ENCODE data around the gene TCF7L2. TPM values are rescaled to one million over a fixed set of nuclear protein-coding genes. Genes with fewer than 3 reads are reported as not detected.

TCF7L2 gene
- total and polyA plus RNA-seq, 9 of the 15 experiments (the other 6 are each of a cell fraction or from before 2014, with no cell fraction given): 0.32 to 2.8 (median 0.92) TPM

DNA sequence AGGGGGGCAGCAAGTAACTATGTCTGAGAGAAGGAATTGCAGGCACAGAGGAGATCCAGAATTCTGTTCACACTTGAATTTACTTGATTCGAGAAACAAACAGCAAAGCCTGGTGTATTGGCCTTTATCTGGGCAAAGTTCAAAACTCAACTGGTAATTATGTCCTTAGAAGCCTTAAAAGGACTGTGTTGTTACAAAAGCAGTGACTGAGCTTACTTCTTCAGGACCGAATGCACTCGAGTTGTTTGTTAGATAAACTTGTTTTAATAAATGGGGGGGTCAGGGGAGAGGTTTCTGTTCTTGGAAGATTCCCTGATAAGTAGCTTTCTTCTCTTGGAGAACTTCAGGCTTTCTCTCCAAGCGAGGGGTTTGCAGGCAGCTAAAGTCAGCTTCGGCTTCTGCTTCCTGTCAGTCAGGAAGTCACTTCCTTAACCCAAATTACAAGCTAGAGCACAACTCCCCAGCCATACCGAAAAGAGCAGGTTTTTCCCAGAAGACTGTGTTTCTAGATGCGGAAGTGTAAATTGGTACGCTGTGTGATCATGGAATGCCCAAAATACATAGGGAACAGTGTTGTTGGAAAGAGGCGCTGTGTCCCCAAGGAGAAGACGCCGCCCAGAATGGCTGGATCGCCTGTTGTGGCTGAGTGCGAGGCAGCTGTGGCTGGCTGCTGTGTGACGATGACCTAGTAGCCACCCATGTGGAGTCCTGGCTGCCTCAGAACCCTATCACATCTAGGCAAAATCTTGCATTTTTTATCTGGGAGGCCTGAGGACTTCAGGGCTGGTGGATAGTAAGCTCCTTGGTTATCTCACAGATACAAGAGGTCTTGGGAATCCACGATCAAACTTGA is 110.4 kb downstream of the TCF7L2 start (continued):
- TF ChIP-seq, protein P1, sequence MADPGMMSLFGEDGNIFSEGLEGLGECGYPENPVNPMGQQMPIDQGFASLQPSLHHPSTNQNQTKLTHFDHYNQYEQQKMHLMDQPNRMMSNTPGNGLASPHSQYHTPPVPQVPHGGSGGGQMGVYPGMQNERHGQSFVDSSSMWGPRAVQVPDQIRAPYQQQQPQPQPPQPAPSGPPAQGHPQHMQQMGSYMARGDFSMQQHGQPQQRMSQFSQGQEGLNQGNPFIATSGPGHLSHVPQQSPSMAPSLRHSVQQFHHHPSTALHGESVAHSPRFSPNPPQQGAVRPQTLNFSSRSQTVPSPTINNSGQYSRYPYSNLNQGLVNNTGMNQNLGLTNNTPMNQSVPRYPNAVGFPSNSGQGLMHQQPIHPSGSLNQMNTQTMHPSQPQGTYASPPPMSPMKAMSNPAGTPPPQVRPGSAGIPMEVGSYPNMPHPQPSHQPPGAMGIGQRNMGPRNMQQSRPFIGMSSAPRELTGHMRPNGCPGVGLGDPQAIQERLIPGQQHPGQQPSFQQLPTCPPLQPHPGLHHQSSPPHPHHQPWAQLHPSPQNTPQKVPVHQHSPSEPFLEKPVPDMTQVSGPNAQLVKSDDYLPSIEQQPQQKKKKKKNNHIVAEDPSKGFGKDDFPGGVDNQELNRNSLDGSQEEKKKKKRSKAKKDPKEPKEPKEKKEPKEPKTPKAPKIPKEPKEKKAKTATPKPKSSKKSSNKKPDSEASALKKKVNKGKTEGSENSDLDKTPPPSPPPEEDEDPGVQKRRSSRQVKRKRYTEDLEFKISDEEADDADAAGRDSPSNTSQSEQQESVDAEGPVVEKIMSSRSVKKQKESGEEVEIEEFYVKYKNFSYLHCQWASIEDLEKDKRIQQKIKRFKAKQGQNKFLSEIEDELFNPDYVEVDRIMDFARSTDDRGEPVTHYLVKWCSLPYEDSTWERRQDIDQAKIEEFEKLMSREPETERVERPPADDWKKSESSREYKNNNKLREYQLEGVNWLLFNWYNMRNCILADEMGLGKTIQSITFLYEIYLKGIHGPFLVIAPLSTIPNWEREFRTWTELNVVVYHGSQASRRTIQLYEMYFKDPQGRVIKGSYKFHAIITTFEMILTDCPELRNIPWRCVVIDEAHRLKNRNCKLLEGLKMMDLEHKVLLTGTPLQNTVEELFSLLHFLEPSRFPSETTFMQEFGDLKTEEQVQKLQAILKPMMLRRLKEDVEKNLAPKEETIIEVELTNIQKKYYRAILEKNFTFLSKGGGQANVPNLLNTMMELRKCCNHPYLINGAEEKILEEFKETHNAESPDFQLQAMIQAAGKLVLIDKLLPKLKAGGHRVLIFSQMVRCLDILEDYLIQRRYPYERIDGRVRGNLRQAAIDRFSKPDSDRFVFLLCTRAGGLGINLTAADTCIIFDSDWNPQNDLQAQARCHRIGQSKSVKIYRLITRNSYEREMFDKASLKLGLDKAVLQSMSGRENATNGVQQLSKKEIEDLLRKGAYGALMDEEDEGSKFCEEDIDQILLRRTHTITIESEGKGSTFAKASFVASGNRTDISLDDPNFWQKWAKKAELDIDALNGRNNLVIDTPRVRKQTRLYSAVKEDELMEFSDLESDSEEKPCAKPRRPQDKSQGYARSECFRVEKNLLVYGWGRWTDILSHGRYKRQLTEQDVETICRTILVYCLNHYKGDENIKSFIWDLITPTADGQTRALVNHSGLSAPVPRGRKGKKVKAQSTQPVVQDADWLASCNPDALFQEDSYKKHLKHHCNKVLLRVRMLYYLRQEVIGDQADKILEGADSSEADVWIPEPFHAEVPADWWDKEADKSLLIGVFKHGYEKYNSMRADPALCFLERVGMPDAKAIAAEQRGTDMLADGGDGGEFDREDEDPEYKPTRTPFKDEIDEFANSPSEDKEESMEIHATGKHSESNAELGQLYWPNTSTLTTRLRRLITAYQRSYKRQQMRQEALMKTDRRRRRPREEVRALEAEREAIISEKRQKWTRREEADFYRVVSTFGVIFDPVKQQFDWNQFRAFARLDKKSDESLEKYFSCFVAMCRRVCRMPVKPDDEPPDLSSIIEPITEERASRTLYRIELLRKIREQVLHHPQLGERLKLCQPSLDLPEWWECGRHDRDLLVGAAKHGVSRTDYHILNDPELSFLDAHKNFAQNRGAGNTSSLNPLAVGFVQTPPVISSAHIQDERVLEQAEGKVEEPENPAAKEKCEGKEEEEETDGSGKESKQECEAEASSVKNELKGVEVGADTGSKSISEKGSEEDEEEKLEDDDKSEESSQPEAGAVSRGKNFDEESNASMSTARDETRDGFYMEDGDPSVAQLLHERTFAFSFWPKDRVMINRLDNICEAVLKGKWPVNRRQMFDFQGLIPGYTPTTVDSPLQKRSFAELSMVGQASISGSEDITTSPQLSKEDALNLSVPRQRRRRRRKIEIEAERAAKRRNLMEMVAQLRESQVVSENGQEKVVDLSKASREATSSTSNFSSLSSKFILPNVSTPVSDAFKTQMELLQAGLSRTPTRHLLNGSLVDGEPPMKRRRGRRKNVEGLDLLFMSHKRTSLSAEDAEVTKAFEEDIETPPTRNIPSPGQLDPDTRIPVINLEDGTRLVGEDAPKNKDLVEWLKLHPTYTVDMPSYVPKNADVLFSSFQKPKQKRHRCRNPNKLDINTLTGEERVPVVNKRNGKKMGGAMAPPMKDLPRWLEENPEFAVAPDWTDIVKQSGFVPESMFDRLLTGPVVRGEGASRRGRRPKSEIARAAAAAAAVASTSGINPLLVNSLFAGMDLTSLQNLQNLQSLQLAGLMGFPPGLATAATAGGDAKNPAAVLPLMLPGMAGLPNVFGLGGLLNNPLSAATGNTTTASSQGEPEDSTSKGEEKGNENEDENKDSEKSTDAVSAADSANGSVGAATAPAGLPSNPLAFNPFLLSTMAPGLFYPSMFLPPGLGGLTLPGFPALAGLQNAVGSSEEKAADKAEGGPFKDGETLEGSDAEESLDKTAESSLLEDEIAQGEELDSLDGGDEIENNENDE (IDR thresholded peaks at IDR 0.05; ENCODE audit: low read depth, low read length): no peak
- no peak for TF ChIP-seq BMI1 (IDR thresholded peaks at IDR 0.05; ENCODE audit: low read length)
- no peak for TF ChIP-seq ZFPM2 (CRISPR knock-in tag; IDR thresholded peaks at IDR 0.05)
- no peak for TF ChIP-seq ZNF76 (CRISPR knock-in tag; IDR thresholded peaks at IDR 0.05; ENCODE audit: borderline replicate concordance)
- no peak for TF ChIP-seq ZNF263 (CRISPR knock-in tag; IDR thresholded peaks at IDR 0.05; ENCODE audit: borderline replicate concordance)
- no peak for TF ChIP-seq NR1H2 (CRISPR knock-in tag; IDR thresholded peaks at IDR 0.05)
- TF ChIP-seq, protein P2, sequence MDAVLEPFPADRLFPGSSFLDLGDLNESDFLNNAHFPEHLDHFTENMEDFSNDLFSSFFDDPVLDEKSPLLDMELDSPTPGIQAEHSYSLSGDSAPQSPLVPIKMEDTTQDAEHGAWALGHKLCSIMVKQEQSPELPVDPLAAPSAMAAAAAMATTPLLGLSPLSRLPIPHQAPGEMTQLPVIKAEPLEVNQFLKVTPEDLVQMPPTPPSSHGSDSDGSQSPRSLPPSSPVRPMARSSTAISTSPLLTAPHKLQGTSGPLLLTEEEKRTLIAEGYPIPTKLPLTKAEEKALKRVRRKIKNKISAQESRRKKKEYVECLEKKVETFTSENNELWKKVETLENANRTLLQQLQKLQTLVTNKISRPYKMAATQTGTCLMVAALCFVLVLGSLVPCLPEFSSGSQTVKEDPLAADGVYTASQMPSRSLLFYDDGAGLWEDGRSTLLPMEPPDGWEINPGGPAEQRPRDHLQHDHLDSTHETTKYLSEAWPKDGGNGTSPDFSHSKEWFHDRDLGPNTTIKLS (IDR thresholded peaks at IDR 0.05; ENCODE audit: borderline replicate concordance, low read depth): no peak
- no peak for TF ChIP-seq ZNF3 (CRISPR knock-in tag; IDR thresholded peaks at IDR 0.05)
- TF ChIP-seq RBM22 (IDR thresholded peaks at IDR 0.05; ENCODE audit: low read depth, low read length, poor library complexity, severe bottlenecking): no peak
- peak; percentile 55; the same call in 1 of the 2 replicates for TF ChIP-seq JUND (IDR thresholded peaks at IDR 0.05; ENCODE audit: borderline replicate concordance, low read depth, low read length)
- no peak; the same call in 2 of the 3 replicates for TF ChIP-seq JUND (tag; IDR thresholded peaks at IDR 0.05; ENCODE audit: borderline replicate concordance, low read depth, low read length)
- TF ChIP-seq HLTF (IDR thresholded peaks at IDR 0.05): no peak
- no peak for TF ChIP-seq LARP7 (IDR thresholded peaks at IDR 0.05)
